PC-9 (cell line): ENCODE results near the gene ZFR2.

ENCODE experiments used
- EZH2 ChIP-seq: fragments of 200-600 bp; sonication (generic); IDR thresholded peaks from 2 replicates; pipeline ENCODE4 v1.8.0; 2017; ENCODE audit warnings: antibody characterized with exemption, low read depth
- TF ChIP-seq, protein P1 (sequence below): fragments of 200-600 bp; sonication (generic); conservative IDR thresholded peaks from 2 replicates; pipeline ENCODE4 v1.6.1; 2017; ENCODE audit warnings: mixed run types, antibody characterized with exemption, mild to moderate bottlenecking, moderate library complexity

DNA sequence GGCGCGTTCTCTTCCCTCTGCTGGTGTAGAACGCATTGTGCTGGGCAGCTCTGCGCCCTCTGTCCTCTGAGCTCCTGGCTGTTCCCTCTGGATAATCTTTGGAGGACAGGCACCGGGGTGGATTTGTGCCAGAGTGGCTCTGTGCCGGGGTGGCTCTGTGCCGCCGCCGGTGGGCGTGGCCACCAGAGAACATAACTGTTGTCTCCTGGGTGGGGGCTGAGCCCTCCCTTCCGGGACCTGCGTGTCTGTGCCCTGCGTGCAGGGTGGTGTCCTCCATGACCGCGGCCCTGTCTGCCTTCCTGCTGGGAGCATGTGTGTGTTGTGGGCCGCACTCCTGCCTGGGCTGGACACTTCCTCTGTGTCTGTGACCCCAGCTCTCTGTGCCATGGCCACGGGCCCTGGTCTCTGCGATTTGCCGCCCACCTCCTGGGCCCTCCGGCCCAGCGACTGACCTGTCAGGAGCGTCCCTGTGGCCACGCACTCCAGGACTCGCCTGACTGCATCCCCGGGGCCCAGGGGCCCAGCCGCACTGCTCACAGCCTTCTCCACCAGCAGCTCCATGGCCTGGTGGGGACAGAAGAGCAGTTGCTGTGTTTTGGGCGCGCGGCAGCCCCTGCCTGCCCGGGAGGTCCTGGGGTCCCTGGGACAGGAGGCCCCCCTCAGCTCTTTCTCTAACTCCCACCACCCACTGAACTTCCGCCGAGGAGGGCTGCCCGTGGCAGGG, 60.3 kb downstream of the ZFR2 start:
- TF ChIP-seq, protein P1, sequence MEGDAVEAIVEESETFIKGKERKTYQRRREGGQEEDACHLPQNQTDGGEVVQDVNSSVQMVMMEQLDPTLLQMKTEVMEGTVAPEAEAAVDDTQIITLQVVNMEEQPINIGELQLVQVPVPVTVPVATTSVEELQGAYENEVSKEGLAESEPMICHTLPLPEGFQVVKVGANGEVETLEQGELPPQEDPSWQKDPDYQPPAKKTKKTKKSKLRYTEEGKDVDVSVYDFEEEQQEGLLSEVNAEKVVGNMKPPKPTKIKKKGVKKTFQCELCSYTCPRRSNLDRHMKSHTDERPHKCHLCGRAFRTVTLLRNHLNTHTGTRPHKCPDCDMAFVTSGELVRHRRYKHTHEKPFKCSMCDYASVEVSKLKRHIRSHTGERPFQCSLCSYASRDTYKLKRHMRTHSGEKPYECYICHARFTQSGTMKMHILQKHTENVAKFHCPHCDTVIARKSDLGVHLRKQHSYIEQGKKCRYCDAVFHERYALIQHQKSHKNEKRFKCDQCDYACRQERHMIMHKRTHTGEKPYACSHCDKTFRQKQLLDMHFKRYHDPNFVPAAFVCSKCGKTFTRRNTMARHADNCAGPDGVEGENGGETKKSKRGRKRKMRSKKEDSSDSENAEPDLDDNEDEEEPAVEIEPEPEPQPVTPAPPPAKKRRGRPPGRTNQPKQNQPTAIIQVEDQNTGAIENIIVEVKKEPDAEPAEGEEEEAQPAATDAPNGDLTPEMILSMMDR: no peak
- TF ChIP-seq EZH2: no peak
